ENCODE measurements around the gene CDCA7. TPM values are rescaled to one million over a fixed set of nuclear protein-coding genes. Genes with fewer than 3 reads are reported as not detected.

Gene CDCA7
- total RNA-seq, 1 experiment from 2014 or later, result 50.3 TPM

- Histone ChIP-seq H2AFZ (ENCODE audit: low read length) (no peak overlapping the region), H3K27ac (ENCODE audit: insufficient read length, low read depth, low read length) (no peak overlapping the region), H3K4me1 (ENCODE audit: insufficient read depth, low read length) (no peaks in the 10 kb centered on the region), H2BK12ac (ENCODE audit: insufficient read length, low read depth, low read length) (no peak overlapping the region), H3K23me2 (ENCODE audit: insufficient read length, low read depth, low read length, poor library complexity, severe bottlenecking) (no peaks in the 10 kb centered on the region), H3K18ac (ENCODE audit: insufficient read length, low read depth, low read length) (no peak overlapping the region), H3K4ac (ENCODE audit: low read depth, low read length) (no peak overlapping the region), H3K27me3 (ENCODE audit: insufficient read depth, low read length) (no peaks in the 10 kb centered on the region), H4K91ac (ENCODE audit: insufficient read length, low read depth, low read length) (no peak overlapping the region), H4K20me1 (ENCODE audit: control insufficient read depth, insufficient read depth, insufficient read length) (no peaks in the 10 kb centered on the region), H3K56ac (ENCODE audit: insufficient read length, low read depth, low read length) (no peak overlapping the region), H3K79me1 (ENCODE audit: insufficient read depth, low read depth, low read length, poor library complexity, severe bottlenecking) (no peaks in the 10 kb centered on the region), H3K4me2 (ENCODE audit: insufficient read depth, insufficient read length, low read length) (no peak overlapping the region), H2BK20ac (ENCODE audit: low read depth, low read length, poor library complexity, severe bottlenecking) (no peak overlapping the region), H3K9ac (ENCODE audit: extremely low read depth, insufficient read length, low read length) (no peak overlapping the region), H4K5ac (ENCODE audit: insufficient read length, low read depth, low read length) (no peak overlapping the region), H3T11ph (ENCODE audit: low read length) (no peak overlapping the region), H3K9me3 (ENCODE audit: control insufficient read depth, low read depth, low read length) (no peaks in the 10 kb centered on the region), H3K14ac (ENCODE audit: insufficient read depth, low read length) (no peak overlapping the region), H2BK120ac (ENCODE audit: low read depth, low read length, poor library complexity, severe bottlenecking) (no peak overlapping the region), H3K23ac (ENCODE audit: insufficient read length, low read depth, low read length) (no peak overlapping the region), H2BK15ac (ENCODE audit: low read depth, low read length) (no peak overlapping the region), H2BK5ac (ENCODE audit: insufficient read length, low read length) (no peak overlapping the region), H4K8ac (replicated peaks; ENCODE audit: insufficient read length, low read depth, low read length) (no peak overlapping the region), H2AK5ac (ENCODE audit: insufficient read length, low read length) (no peak overlapping the region), H3K79me2 (ENCODE audit: insufficient read depth, low read length) (no peaks in the 10 kb centered on the region)
- Mint-ChIP-seq H3K9me3 (peaks cover 11 to 17% of the 10 kb centered on the region in 2 experiments), H3K27me3 (ENCODE audit: low read depth) (no peaks in the 10 kb centered on the region; the same call in 1 of the 2 replicates), H3K4me3 (no peak overlapping the region), H3K27ac (no peak overlapping the region), H3K36me3 (ENCODE audit: insufficient read depth in 1 of 3, low read depth in 3 of 3) (peaks cover 9 to 16% (median 14%) of the 10 kb centered on the region in 3 experiments), H3K4me1 (peaks cover 3 to 4% of the 10 kb centered on the region in 2 experiments; a peak in 2 of 4 replicates)
- WGBS (ENCODE audit: extremely low coverage, insufficient read length, low lambda C conversion rate), result no CpG with 5 or more reads among the region's 6 CpGs
- DNase-seq, result no peak
- no peak for TF ChIP-seq CTCF (conservative IDR thresholded peaks at IDR 0.05)
Observed at GRCh38 chr2:173346035-173346434, 8.6 kb upstream of the CDCA7 start.

Data from H9 (cell line).